ENCODE data around the gene PHPT1. TPM values are rescaled to one million over a fixed set of nuclear protein-coding genes. Genes with fewer than 3 reads are reported as not detected.

The PHPT1 gene
- total and polyA plus RNA-seq, 2 of the 13 experiments (the other 11 are each of a cell fraction or from before 2014, with no cell fraction given), result 189 to 192 TPM

GRCh38 chr9:136858452-136858843, 9.2 kb downstream of the PHPT1 start:
- in situ Hi-C loops (cut with HindIII; ENCODE audit: extremely low pct_ligation_motif_present, low pct_unique_long_range_greater_than_20kb) (no loop called here), intact Hi-C loops (cut with micrococcal nuclease; ENCODE audit: unreplicated experiment) (no loop called here)
- TF ChIP-seq RBFOX2 (IDR thresholded peaks at IDR 0.05; ENCODE audit: low read depth, low read length) (peak; percentile 44), AGO2 (optimal IDR thresholded peaks at IDR 0.05; ENCODE audit: low read depth, low read length) (peak; percentile 82), JDP2 (CRISPR knock-in tag; IDR thresholded peaks at IDR 0.05; ENCODE audit: borderline replicate concordance) (no peak)
- H3K4me2 ChIP-seq (ENCODE audit: low read depth, low read length), result no peak overlapping the region
- H3K27ac ChIP-seq (ENCODE audit: extremely low read length, insufficient read depth, low read length), result no peak overlapping the region
- H3K4me3 ChIP-seq (replicated peaks in 1 of 3; ENCODE audit: insufficient read depth in 1 of 3, low read depth in 2 of 3, low read length in 3 of 3), result no peak overlapping the region
- POLR2A ChIA-PET, result interaction anchor here (1.9 to 5.0 kb wide), 2 partner anchors 11 to 16 kb away, joined by 5 to 29 read pairs; partner anchors contain the start of gene AJM1
- H3K9ac ChIP-seq (ENCODE audit: insufficient read depth, low read depth, low read length), result no peak overlapping the region
- CTCF ChIA-PET (ENCODE audit: low intra/inter-chr PET ratio, low total read pairs), result no interaction called here
- peaks cover 15 to 28% of the 10 kb centered on the region in 2 experiments for H3K36me3 ChIP-seq (replicated peaks in 1 of 2; ENCODE audit: control insufficient read depth in 1 of 2, insufficient read depth in 2 of 2, low read length in 2 of 2)
- H4K20me1 ChIP-seq (ENCODE audit: insufficient read depth, low read length), result no peaks in the 10 kb centered on the region
- no peaks in the 10 kb centered on the region for H3K79me2 ChIP-seq (ENCODE audit: insufficient read depth, low read length)
- DNase-seq (ENCODE audit: low spot score) (no peak), ATAC-seq (no peak), FAIRE-seq (no peak)
- no TSS peak for BruUV-seq (replicated peaks)
- peaks cover 30% of the 10 kb centered on the region for H3K4me1 ChIP-seq (ENCODE audit: insufficient read depth, low read length)
- H3K27me3 ChIP-seq (ENCODE audit: control insufficient read depth in 1 of 2, insufficient read depth in 2 of 2, low read length in 2 of 2), result no peaks in the 10 kb centered on the region
- H2AFZ ChIP-seq (ENCODE audit: low read length), result no peak overlapping the region
- H3K9me3 ChIP-seq (ENCODE audit: low read length), result no peaks in the 10 kb centered on the region
- WGBS (ENCODE audit: low lambda C conversion rate), result 100% methylated on average over 1 of the region's 15 CpGs

GRCh38 chr9:136858844-136859757, 9.9 kb downstream of the PHPT1 start:
- Histone ChIP-seq H3K27ac (ENCODE audit: extremely low read length, insufficient read depth, low read length) (peak overlapping the region; percentile 26), H3K4me1 (ENCODE audit: insufficient read depth, low read length) (peaks cover 36% of the 10 kb centered on the region), H3K4me3 (replicated peaks in 1 of 3; ENCODE audit: insufficient read depth in 1 of 3, low read depth in 2 of 3, low read length in 3 of 3) (no peak overlapping the region), H3K9me3 (ENCODE audit: low read length) (no peaks in the 10 kb centered on the region), H3K4me2 (ENCODE audit: low read depth, low read length) (no peak overlapping the region), H2AFZ (ENCODE audit: low read length) (no peak overlapping the region), H3K79me2 (ENCODE audit: insufficient read depth, low read length) (peaks cover 6% of the 10 kb centered on the region), H4K20me1 (ENCODE audit: insufficient read depth, low read length) (no peaks in the 10 kb centered on the region), H3K27me3 (ENCODE audit: control insufficient read depth in 1 of 2, insufficient read depth in 2 of 2, low read length in 2 of 2) (no peaks in the 10 kb centered on the region), H3K36me3 (replicated peaks in 1 of 2; ENCODE audit: control insufficient read depth in 1 of 2, insufficient read depth in 2 of 2, low read length in 2 of 2) (peaks cover 17 to 35% of the 10 kb centered on the region in 2 experiments), H3K9ac (ENCODE audit: insufficient read depth, low read depth, low read length) (peak overlapping the region; percentile 40; the same call in 1 of the 2 replicates)
- WGBS (ENCODE audit: low lambda C conversion rate), result 94% methylated on average over 10 of the region's 20 CpGs
- peak; percentile 47 for ATAC-seq
- in situ Hi-C loops (cut with HindIII; ENCODE audit: extremely low pct_ligation_motif_present, low pct_unique_long_range_greater_than_20kb), result no loop called here
- CTCF ChIA-PET (ENCODE audit: low intra/inter-chr PET ratio, low total read pairs), result no interaction called here
- no peak for DNase-seq (ENCODE audit: low spot score)
- POLR2A ChIA-PET, result interaction anchor here (0.8 to 5.0 kb wide), 6 partner anchors 7 to 43 kb away, joined by 3 to 29 read pairs (median 4); partner anchors contain the start of genes AJM1, MAMDC4 and TRAF2
- FAIRE-seq, result no peak
- no TSS peak for BruUV-seq (replicated peaks)
- intact Hi-C loops (cut with micrococcal nuclease; ENCODE audit: unreplicated experiment), result no loop called here
- TF ChIP-seq RARA (CRISPR knock-in tag; IDR thresholded peaks at IDR 0.05), result no peak; the same call in 1 of the 2 replicates
- TF ChIP-seq ZNF687 (CRISPR knock-in tag; IDR thresholded peaks at IDR 0.05), result peak; percentile 60
- TF ChIP-seq HCFC1 (IDR thresholded peaks at IDR 0.05; ENCODE audit: low read depth, low read length), result no peak
- no peak for TF ChIP-seq GFI1 (CRISPR knock-in tag; IDR thresholded peaks at IDR 0.05; ENCODE audit: borderline replicate concordance)
- no peak for TF ChIP-seq NFYB (CRISPR knock-in tag; IDR thresholded peaks at IDR 0.05)
- no peak for TF ChIP-seq SNRNP70 (IDR thresholded peaks at IDR 0.05; ENCODE audit: low read depth, low read length)
- 0 out of 2 replicates have a peak, but pooled peaks have one; percentile 4 for TF ChIP-seq MTA1 (CRISPR knock-in tag; IDR thresholded peaks at IDR 0.05; ENCODE audit: borderline replicate concordance)
- TF ChIP-seq NR2F1 (CRISPR knock-in tag; IDR thresholded peaks at IDR 0.05), result 0 out of 4 replicates have a peak, but pooled peaks of 1 of the 2 experiments have one; percentile 17
- TF ChIP-seq ZNF768 (CRISPR knock-in tag; IDR thresholded peaks at IDR 0.05), result no peak
- TF ChIP-seq ZNF737 (CRISPR knock-in tag; IDR thresholded peaks at IDR 0.05; ENCODE audit: borderline replicate concordance), result no peak
- TF ChIP-seq AGO2 (optimal IDR thresholded peaks at IDR 0.05; ENCODE audit: low read depth, low read length), result peak; percentile 30

Measured in HepG2 (cell line).